ENCODE measurements around the gene FMN1. TPM values are rescaled to one million over a fixed set of nuclear protein-coding genes. Genes with fewer than 3 reads are reported as not detected.

The FMN1 gene
- total and polyA plus RNA-seq, 2 experiments from 2014 or later = 0.53 to 1.8 TPM

DNA sequence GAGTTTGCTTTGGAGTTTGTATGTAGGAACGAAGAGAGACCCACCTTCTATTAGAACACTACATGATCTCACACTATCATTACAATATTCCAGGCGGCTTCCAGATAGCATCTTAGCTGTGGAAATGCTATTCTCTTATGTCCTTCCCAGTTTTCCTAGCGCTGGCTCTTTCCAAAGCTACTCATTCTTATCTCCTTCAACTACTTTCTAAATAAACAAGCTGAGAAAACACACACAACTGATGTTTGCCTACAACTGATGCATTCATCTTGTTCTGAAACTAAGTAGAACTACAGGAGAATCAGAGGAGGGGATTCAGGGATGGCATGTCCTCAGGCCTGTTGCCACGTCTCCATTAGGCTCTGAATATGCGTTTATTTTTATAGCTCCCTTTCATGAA lies 367.8 kb downstream of the FMN1 start:
- no peak overlapping the region for H3K27ac ChIP-seq
- H3K36me3 ChIP-seq = no peaks in the 10 kb centered on the region
- H3K4me3 ChIP-seq = no peak overlapping the region
- no peaks in the 10 kb centered on the region for H3K4me1 ChIP-seq (ENCODE audit: low read depth)
- no peak for DNase-seq (ENCODE audit: low read depth in 1 of 2, low spot score in 1 of 2)
- TF ChIP-seq, protein P1, sequence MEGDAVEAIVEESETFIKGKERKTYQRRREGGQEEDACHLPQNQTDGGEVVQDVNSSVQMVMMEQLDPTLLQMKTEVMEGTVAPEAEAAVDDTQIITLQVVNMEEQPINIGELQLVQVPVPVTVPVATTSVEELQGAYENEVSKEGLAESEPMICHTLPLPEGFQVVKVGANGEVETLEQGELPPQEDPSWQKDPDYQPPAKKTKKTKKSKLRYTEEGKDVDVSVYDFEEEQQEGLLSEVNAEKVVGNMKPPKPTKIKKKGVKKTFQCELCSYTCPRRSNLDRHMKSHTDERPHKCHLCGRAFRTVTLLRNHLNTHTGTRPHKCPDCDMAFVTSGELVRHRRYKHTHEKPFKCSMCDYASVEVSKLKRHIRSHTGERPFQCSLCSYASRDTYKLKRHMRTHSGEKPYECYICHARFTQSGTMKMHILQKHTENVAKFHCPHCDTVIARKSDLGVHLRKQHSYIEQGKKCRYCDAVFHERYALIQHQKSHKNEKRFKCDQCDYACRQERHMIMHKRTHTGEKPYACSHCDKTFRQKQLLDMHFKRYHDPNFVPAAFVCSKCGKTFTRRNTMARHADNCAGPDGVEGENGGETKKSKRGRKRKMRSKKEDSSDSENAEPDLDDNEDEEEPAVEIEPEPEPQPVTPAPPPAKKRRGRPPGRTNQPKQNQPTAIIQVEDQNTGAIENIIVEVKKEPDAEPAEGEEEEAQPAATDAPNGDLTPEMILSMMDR (IDR thresholded peaks at IDR 0.05; ENCODE audit: low read depth, low read length) = no peak
- H3K9me3 ChIP-seq (ENCODE audit: low read depth) = no peaks in the 10 kb centered on the region
- no peaks in the 10 kb centered on the region for H3K27me3 ChIP-seq

DNA sequence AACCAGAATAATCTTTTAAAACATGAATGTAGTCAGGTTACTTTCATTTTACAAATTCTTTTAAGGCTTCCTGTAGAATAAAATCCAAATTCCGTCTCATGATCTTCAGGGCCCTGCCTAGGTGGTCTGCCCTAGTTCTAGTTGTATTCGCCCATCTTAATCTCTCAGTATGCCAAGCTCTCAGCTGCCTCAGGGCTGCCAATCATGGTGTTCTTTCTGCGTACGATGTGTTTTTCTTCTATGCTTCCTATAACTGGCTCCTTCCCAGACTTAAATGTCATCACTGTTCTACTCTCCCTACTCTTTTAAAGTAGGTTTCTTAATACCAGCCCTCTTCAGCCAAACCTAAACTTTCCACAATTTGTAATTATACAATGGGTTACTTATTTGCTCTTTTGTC lies 369.3 kb downstream of the FMN1 start:
- Histone ChIP-seq H3K36me3 (no peaks in the 10 kb centered on the region), H3K27ac (no peak overlapping the region)
- TF ChIP-seq, protein P1 (IDR thresholded peaks at IDR 0.05; ENCODE audit: low read depth, low read length) = no peak

DNA sequence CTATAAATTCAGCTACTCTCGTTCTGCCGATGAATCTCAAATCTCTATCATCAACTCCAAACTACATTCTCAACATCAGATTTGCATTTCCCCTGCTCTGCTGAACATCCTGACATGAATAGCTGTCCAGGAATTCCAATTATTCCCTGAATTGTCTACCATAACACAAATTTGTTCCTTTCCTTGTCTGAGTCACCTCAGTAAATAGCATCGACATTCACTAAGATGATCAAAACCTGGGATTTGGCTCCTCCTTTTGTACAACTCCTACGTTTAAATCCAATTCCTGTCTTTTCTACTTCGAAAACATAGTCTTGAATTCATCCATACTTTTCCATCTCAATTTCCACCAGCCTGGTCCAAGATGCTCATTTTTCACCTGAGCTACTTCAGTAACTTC lies 369.7 kb downstream of the FMN1 start:
- DNase-seq (ENCODE audit: low read depth in 1 of 2, low spot score in 1 of 2) = peak in 1 of 2 donors; percentile 70
- no peaks in the 10 kb centered on the region for H3K27me3 ChIP-seq
- TF ChIP-seq, protein P1 (IDR thresholded peaks at IDR 0.05; ENCODE audit: low read depth, low read length) = no peak
- no peaks in the 10 kb centered on the region for H3K4me1 ChIP-seq (ENCODE audit: low read depth)
- H3K9me3 ChIP-seq (ENCODE audit: low read depth) = no peaks in the 10 kb centered on the region
- H3K27ac ChIP-seq = no peak overlapping the region
- H3K4me3 ChIP-seq = no peak overlapping the region
- H3K36me3 ChIP-seq = no peaks in the 10 kb centered on the region

More for the DNA sequence above, 369.3 kb downstream of the FMN1 start:
- no peaks in the 10 kb centered on the region for H3K4me1 ChIP-seq (ENCODE audit: low read depth)
- peak in 1 of 2 donors; percentile 63 for DNase-seq (ENCODE audit: low read depth in 1 of 2, low spot score in 1 of 2)
- H3K4me3 ChIP-seq = no peak overlapping the region
- H3K9me3 ChIP-seq (ENCODE audit: low read depth) = no peaks in the 10 kb centered on the region
- H3K27me3 ChIP-seq = no peaks in the 10 kb centered on the region

DNA sequence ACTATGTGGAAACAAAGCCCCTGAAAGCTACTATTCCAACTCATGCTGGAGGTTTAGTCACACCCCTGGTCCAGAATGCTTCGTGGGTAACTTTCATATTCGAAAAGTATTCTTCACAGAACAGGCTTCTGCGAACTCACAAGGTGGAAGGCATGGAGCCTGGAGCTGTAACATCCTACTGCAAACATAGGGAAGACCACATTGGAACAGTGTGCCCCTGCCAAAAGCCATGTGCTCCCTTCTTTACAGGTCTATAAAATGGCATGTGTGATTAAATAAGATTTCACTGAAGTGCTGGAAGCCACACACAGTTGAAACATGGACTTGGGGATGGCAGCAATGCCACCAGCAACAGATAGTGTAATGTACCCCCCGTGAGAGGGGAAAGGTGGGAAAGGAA lies 370.8 kb downstream of the FMN1 start:
- TF ChIP-seq, protein P1 (IDR thresholded peaks at IDR 0.05; ENCODE audit: low read depth, low read length) = no peak
- no peaks in the 10 kb centered on the region for H3K4me1 ChIP-seq (ENCODE audit: low read depth)
- DNase-seq (ENCODE audit: low read depth in 1 of 2, low spot score in 1 of 2) = no peak
- no peak overlapping the region for H3K4me3 ChIP-seq
- no peaks in the 10 kb centered on the region for H3K9me3 ChIP-seq (ENCODE audit: low read depth)
- H3K27ac ChIP-seq = no peak overlapping the region
- H3K36me3 ChIP-seq = no peaks in the 10 kb centered on the region
- no peaks in the 10 kb centered on the region for H3K27me3 ChIP-seq

DNA sequence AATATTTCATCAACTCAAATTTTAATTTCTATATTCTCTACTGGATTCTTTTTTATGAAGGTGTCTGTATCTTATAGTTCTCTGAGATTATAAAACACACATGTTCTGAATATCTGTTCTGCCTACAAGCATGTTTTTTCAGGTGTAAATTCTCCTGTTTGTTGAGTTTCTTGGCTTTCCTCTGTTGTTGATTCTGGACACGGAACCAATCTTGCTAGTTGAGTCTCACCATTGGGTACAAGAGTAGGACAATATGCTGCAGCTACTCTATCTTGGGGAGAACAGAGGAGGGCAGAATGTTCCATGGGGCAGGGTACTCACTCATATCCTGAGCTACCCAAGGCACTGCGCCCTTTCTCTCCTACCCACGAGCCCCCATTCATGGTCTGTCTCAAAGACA lies 371.8 kb downstream of the FMN1 start:
- Histone ChIP-seq H3K27ac (no peak overlapping the region), H3K4me1 (ENCODE audit: low read depth) (no peaks in the 10 kb centered on the region), H3K27me3 (no peaks in the 10 kb centered on the region), H3K36me3 (no peaks in the 10 kb centered on the region), H3K4me3 (no peak overlapping the region), H3K9me3 (ENCODE audit: low read depth) (no peaks in the 10 kb centered on the region)
- TF ChIP-seq, protein P1 (IDR thresholded peaks at IDR 0.05; ENCODE audit: low read depth, low read length) = no peak
- no peak for DNase-seq (ENCODE audit: low read depth in 1 of 2, low spot score in 1 of 2)

DNA sequence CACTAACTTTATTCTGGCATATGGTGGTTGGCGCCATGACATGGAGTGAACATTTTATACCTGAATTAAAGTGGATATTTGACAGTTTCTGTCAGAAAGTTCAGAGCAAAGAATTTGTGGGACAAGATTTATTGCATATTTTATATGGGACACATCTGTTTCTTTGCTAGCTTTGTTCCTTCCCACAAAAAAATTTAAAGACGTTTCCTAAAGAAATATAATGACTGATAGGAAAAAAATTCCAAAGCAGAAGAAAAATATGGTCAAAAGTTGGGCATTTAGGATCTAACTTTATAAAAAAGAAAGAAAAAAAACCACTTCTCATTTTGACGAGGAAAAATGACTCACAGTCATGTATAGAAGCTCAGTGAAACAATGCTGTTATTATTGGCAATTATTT lies 375.1 kb downstream of the FMN1 start:
- H3K27me3 ChIP-seq = no peaks in the 10 kb centered on the region
- H3K4me3 ChIP-seq = no peak overlapping the region
- no peak for DNase-seq (ENCODE audit: low read depth in 1 of 2, low spot score in 1 of 2)
- H3K27ac ChIP-seq = no peak overlapping the region
- no peaks in the 10 kb centered on the region for H3K36me3 ChIP-seq
- no peaks in the 10 kb centered on the region for H3K9me3 ChIP-seq (ENCODE audit: low read depth)
- TF ChIP-seq, protein P1 (IDR thresholded peaks at IDR 0.05; ENCODE audit: low read depth, low read length) = no peak
- H3K4me1 ChIP-seq (ENCODE audit: low read depth) = no peaks in the 10 kb centered on the region

All from cardiac muscle cell (in vitro differentiated cells and primary cell).